HG03196 (cell line): ENCODE results near the gene ZCWPW1.
A peak's percentile ranks its signal among the peaks of the same experiment; 100 is the strongest.
"Not testable (repeated sequence)": the region's sequence is repeated elsewhere in the genome, so short reads cannot be mapped to it uniquely, and the experiment has no call there.

Experiments
- ATAC-seq: cut with Tn5 transposase; IDR thresholded peaks from one replicate; pipeline ENCODE4 v1.9.1; 2021; ENCODE audit not compliant: unreplicated experiment

ZCWPW1 gene

GRCh38 chr7:100373870-100374598 is 54.5 kb downstream of the ZCWPW1 start:
- not testable (repeated sequence) for ATAC-seq

- ATAC-seq, result no peak
Observed at GRCh38 chr7:100373261-100373831, 55.2 kb downstream of the ZCWPW1 start, which contains the start of gene PILRA. Gene PILRA, plus strand, starts transcription at chr7:100373487. Its CDS starts 170 bp downstream, at chr7:100373657.

GRCh38 chr7:100372694-100373093 is 55.8 kb downstream of the ZCWPW1 start:
- ATAC-seq, result no peak

- ATAC-seq, result no peak
Observed at GRCh38 chr7:100372256-100372655, 56.2 kb downstream of the ZCWPW1 start.

GRCh38 chr7:100371561-100372171 is 56.8 kb downstream of the ZCWPW1 start:
- no peak for ATAC-seq

- no peak for ATAC-seq
Observed at GRCh38 chr7:100370746-100371145, 57.8 kb downstream of the ZCWPW1 start.

- ATAC-seq, result no peak
Observed at GRCh38 chr7:100370303-100370702, 58.2 kb downstream of the ZCWPW1 start.

GRCh38 chr7:100369105-100369504 is 59.4 kb downstream of the ZCWPW1 start:
- ATAC-seq, result peak; percentile 62

GRCh38 chr7:100367676-100368613 is 60.6 kb downstream of the ZCWPW1 start:
- no peak for ATAC-seq

GRCh38 chr7:100367251-100367620 is 61.3 kb downstream of the ZCWPW1 start:
- ATAC-seq, result no peak

GRCh38 chr7:100366411-100367250 is 61.9 kb downstream of the ZCWPW1 start:
- no peak for ATAC-seq

GRCh38 chr7:100365998-100366367 is 62.5 kb downstream of the ZCWPW1 start:
- not testable (repeated sequence) for ATAC-seq

- ATAC-seq, result no peak
Observed at GRCh38 chr7:100364480-100364879, 64.0 kb downstream of the ZCWPW1 start.

GRCh38 chr7:100363797-100364196 is 64.7 kb downstream of the ZCWPW1 start:
- ATAC-seq, result not testable (repeated sequence)

- no peak for ATAC-seq
Observed at GRCh38 chr7:100363098-100363497, 65.4 kb downstream of the ZCWPW1 start.

GRCh38 chr7:100360135-100360854 is 68.2 kb downstream of the ZCWPW1 start:
- no peak for ATAC-seq

GRCh38 chr7:100358857-100359212 is 69.7 kb downstream of the ZCWPW1 start:
- no peak for ATAC-seq

GRCh38 chr7:100358027-100358856 is 70.3 kb downstream of the ZCWPW1 start, which contains the start of gene PILRB:
Gene PILRB, plus strand, starts transcription at chr7:100358117. Its CDS starts 186 bp downstream, at chr7:100358303.
- no peak for ATAC-seq

GRCh38 chr7:100357131-100357561 is 71.4 kb downstream of the ZCWPW1 start:
- no peak for ATAC-seq
